Measurements from ENCODE around the gene MYH14. TPM values are rescaled to one million over a fixed set of nuclear protein-coding genes. Genes with fewer than 3 reads are reported as not detected.

MYH14 gene
- total and polyA plus RNA-seq, 2 of the 13 experiments (the other 11 are each of a cell fraction or from before 2014, with no cell fraction given) = 5.5 to 5.8 TPM

- POLR2A ChIA-PET = interaction anchor here (0.9 to 1.2 kb wide), 2 partner anchors 14 to 17 kb away, joined by 4 to 7 read pairs; partner anchors contain the start of gene KCNC3
- in situ Hi-C loops (cut with HindIII; ENCODE audit: extremely low pct_ligation_motif_present, low pct_unique_long_range_greater_than_20kb) = no loop called here
- no peaks in the 10 kb centered on the region for H3K79me2 ChIP-seq (ENCODE audit: insufficient read depth, low read length)
- no peak overlapping the region for H3K27ac ChIP-seq (ENCODE audit: extremely low read length, insufficient read depth, low read length)
- intact Hi-C loops (cut with micrococcal nuclease; ENCODE audit: unreplicated experiment) = no loop called here
- peak overlapping the region; percentile 6 for H2AFZ ChIP-seq (ENCODE audit: low read length)
- H3K4me1 ChIP-seq (ENCODE audit: insufficient read depth, low read length) = peaks cover 13% of the 10 kb centered on the region
- peak; percentile 75 for ATAC-seq
- H3K9ac ChIP-seq (ENCODE audit: insufficient read depth, low read depth, low read length) = peak overlapping the region; percentile 66; the same call in 1 of the 2 replicates
- no peaks in the 10 kb centered on the region for H3K36me3 ChIP-seq (replicated peaks in 1 of 2; ENCODE audit: control insufficient read depth in 1 of 2, insufficient read depth in 2 of 2, low read length in 2 of 2)
- no TSS peak for BruUV-seq (replicated peaks)
- no peaks in the 10 kb centered on the region for H4K20me1 ChIP-seq (ENCODE audit: insufficient read depth, low read length)
- no peaks in the 10 kb centered on the region for H3K27me3 ChIP-seq (ENCODE audit: control insufficient read depth in 1 of 2, insufficient read depth in 2 of 2, low read length in 2 of 2)
- DNase-seq (ENCODE audit: low spot score) = peak; percentile 59
- peak overlapping the region; percentile 81 for H3K4me2 ChIP-seq (ENCODE audit: low read depth, low read length)
- 15% methylated on average over 25 of the region's 42 CpGs for WGBS (ENCODE audit: low lambda C conversion rate)
- FAIRE-seq = no peak
- peak overlapping the region; percentile 51 to 77 (median 63) for H3K4me3 ChIP-seq (replicated peaks in 1 of 3; ENCODE audit: insufficient read depth in 1 of 3, low read depth in 2 of 3, low read length in 3 of 3)
- CTCF ChIA-PET (ENCODE audit: low intra/inter-chr PET ratio, low total read pairs) = no interaction called here
- H3K9me3 ChIP-seq (ENCODE audit: low read length) = no peaks in the 10 kb centered on the region
- peak; percentile 43; the same call in 1 of the 2 replicates for TF ChIP-seq ARID4A (CRISPR knock-in tag; IDR thresholded peaks at IDR 0.05; ENCODE audit: borderline replicate concordance)
- no peak for TF ChIP-seq PPARG (CRISPR knock-in tag; conservative IDR thresholded peaks at IDR 0.05)
- TF ChIP-seq ZSCAN9 (CRISPR knock-in tag; IDR thresholded peaks at IDR 0.05; ENCODE audit: borderline replicate concordance) = no peak
- 0 out of 2 replicates have a peak, but pooled peaks have one; percentile 19 for TF ChIP-seq FOXK1 (CRISPR knock-in tag; IDR thresholded peaks at IDR 0.05; ENCODE audit: borderline replicate concordance, low read depth)
- 0 out of 2 replicates have a peak, but pooled peaks have one; percentile 29 for TF ChIP-seq RXRA (CRISPR knock-in tag; IDR thresholded peaks at IDR 0.05)
- TF ChIP-seq ZNF432 (CRISPR knock-in tag; IDR thresholded peaks at IDR 0.05; ENCODE audit: borderline replicate concordance) = no peak
- TF ChIP-seq PATZ1 (CRISPR knock-in tag; IDR thresholded peaks at IDR 0.05) = peak; percentile 91
- no peak for TF ChIP-seq KDM5A (IDR thresholded peaks at IDR 0.05; ENCODE audit: borderline replicate concordance, low read length)
- no peak for TF ChIP-seq ZFP82 (CRISPR knock-in tag; IDR thresholded peaks at IDR 0.05; ENCODE audit: borderline replicate concordance)
- 0 out of 2 replicates have a peak, but pooled peaks have one; percentile 21 for TF ChIP-seq GATAD2A (CRISPR knock-in tag; IDR thresholded peaks at IDR 0.05)
- TF ChIP-seq RBFOX2 (IDR thresholded peaks at IDR 0.05; ENCODE audit: low read depth, low read length) = 0 out of 2 replicates have a peak, but pooled peaks have one; percentile 28
- TF ChIP-seq GRHL1 (CRISPR knock-in tag; conservative IDR thresholded peaks at IDR 0.05) = no peak
- TF ChIP-seq MBD4 (IDR thresholded peaks at IDR 0.05; ENCODE audit: borderline replicate concordance, low read length) = no peak
- TF ChIP-seq SP140L (CRISPR knock-in tag; IDR thresholded peaks at IDR 0.05; ENCODE audit: borderline replicate concordance) = no peak
- 0 out of 2 replicates have a peak, but pooled peaks have one; percentile 53 for TF ChIP-seq POLR2G (IDR thresholded peaks at IDR 0.05; ENCODE audit: low read depth, low read length)
Observed at GRCh38 chr19:50311723-50312635, 108.6 kb downstream of the MYH14 start.
